B cell (primary cell): ENCODE data around the gene SIL1.
"Not testable (repeated sequence)": the region's sequence is repeated elsewhere in the genome, so short reads cannot be mapped to it uniquely, and the experiment has no call there.

ENCODE experiments used
- EZH2 ChIP-seq: IDR thresholded peaks from 2 replicates; pipeline ENCODE4 v1.6.1; 2012; ENCODE audit warnings: borderline replicate concordance, low read depth, mild to moderate bottlenecking, moderate library complexity, low read length; ENCODE audit not compliant: insufficient read depth, poor library complexity, severe bottlenecking
- TF ChIP-seq, protein P1 (sequence below): fragments of 200-600 bp; IDR thresholded peaks from one replicate; pipeline ENCODE4 v1.8.0; 2022; ENCODE audit warnings: antibody characterized with exemption, mild to moderate bottlenecking

DNA sequence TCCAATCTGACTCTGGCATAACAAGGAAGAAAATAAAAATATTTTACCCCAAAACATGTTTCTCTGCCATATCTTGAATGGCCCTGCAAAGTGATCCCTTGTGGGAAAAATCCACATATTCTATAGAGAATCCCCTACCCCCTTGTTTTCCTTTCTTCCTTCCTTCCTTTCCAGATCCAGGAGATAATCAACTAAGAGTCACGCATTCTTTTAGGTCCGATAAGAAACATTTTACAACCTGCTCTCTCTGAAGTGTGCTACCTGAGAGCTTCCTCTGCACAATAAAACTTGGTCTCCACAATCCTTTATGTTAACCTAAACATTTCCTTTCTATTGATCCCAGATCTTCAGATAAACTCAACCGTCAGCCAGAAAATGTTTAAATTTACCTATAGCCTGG is 33.3 kb downstream of the SIL1 start:
- TF ChIP-seq, protein P1, sequence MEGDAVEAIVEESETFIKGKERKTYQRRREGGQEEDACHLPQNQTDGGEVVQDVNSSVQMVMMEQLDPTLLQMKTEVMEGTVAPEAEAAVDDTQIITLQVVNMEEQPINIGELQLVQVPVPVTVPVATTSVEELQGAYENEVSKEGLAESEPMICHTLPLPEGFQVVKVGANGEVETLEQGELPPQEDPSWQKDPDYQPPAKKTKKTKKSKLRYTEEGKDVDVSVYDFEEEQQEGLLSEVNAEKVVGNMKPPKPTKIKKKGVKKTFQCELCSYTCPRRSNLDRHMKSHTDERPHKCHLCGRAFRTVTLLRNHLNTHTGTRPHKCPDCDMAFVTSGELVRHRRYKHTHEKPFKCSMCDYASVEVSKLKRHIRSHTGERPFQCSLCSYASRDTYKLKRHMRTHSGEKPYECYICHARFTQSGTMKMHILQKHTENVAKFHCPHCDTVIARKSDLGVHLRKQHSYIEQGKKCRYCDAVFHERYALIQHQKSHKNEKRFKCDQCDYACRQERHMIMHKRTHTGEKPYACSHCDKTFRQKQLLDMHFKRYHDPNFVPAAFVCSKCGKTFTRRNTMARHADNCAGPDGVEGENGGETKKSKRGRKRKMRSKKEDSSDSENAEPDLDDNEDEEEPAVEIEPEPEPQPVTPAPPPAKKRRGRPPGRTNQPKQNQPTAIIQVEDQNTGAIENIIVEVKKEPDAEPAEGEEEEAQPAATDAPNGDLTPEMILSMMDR: not testable (repeated sequence)
- TF ChIP-seq EZH2: not testable (repeated sequence)
